ENCODE measurements around the gene PLA2G12A.
"Not testable (repeated sequence)": the region's sequence is repeated elsewhere in the genome, so short reads cannot be mapped to it uniquely, and the experiment has no call there.

PLA2G12A gene

GRCh38 chr4:109690690-109691410 lies 39.0 kb downstream of the PLA2G12A start:
- Histone ChIP-seq H3K4me3 (no peak overlapping the region), H3K27ac (peak overlapping the region in 1 of 21 experiments; percentile 64)

GRCh38 chr4:109684727-109685126 lies 45.1 kb downstream of the PLA2G12A start:
- H3K4me3 ChIP-seq = no peak overlapping the region
- H3K27ac ChIP-seq = no peak overlapping the region

- Histone ChIP-seq H3K4me3 (no peak overlapping the region), H3K27ac (no peak overlapping the region)
These were observed 46.1 kb downstream of the PLA2G12A start for GRCh38 chr4:109683621-109684253.

GRCh38 chr4:109682875-109683274 lies 47.0 kb downstream of the PLA2G12A start:
- no peak overlapping the region for H3K4me3 ChIP-seq
- H3K27ac ChIP-seq = no peak overlapping the region

GRCh38 chr4:109678925-109679324 lies 50.9 kb downstream of the PLA2G12A start:
- H3K4me3 ChIP-seq, H3K27ac ChIP-seq: not testable (repeated sequence)

GRCh38 chr4:109678472-109678871 lies 51.4 kb downstream of the PLA2G12A start:
- H3K4me3 ChIP-seq = not testable (repeated sequence)

GRCh38 chr4:109676886-109677285 lies 53.0 kb downstream of the PLA2G12A start:
- Histone ChIP-seq H3K27ac (no peak overlapping the region), H3K4me3 (no peak overlapping the region)

More at GRCh38 chr4:109678472-109678871, 51.4 kb downstream of the PLA2G12A start:
- not testable (repeated sequence) for H3K27ac ChIP-seq

GRCh38 chr4:109675843-109676242 lies 54.0 kb downstream of the PLA2G12A start:
- H3K27ac ChIP-seq = no peak overlapping the region
- no peak overlapping the region for H3K4me3 ChIP-seq

GRCh38 chr4:109675181-109675580 lies 54.7 kb downstream of the PLA2G12A start:
- Histone ChIP-seq H3K4me3 (no peak overlapping the region), H3K27ac (no peak overlapping the region)

- no peak overlapping the region for H3K27ac ChIP-seq
- H3K4me3 ChIP-seq = no peak overlapping the region
These were observed 56.6 kb downstream of the PLA2G12A start for GRCh38 chr4:109673303-109673702.

GRCh38 chr4:109672169-109672930 lies 57.5 kb downstream of the PLA2G12A start:
- H3K4me3 ChIP-seq = no peak overlapping the region
- H3K27ac ChIP-seq = no peak overlapping the region

GRCh38 chr4:109671350-109671749 lies 58.5 kb downstream of the PLA2G12A start:
- H3K4me3 ChIP-seq = no peak overlapping the region
- no peak overlapping the region for H3K27ac ChIP-seq

GRCh38 chr4:109665783-109666485 lies 63.9 kb downstream of the PLA2G12A start:
- no peak overlapping the region for H3K4me3 ChIP-seq
- H3K27ac ChIP-seq = no peak overlapping the region

GRCh38 chr4:109662771-109663170 lies 67.1 kb downstream of the PLA2G12A start:
- no peak overlapping the region for H3K27ac ChIP-seq
- H3K4me3 ChIP-seq = no peak overlapping the region

GRCh38 chr4:109662116-109662515 lies 67.8 kb downstream of the PLA2G12A start:
- Histone ChIP-seq H3K27ac (no peak overlapping the region), H3K4me3 (no peak overlapping the region)

All from skin epidermis (tissue), 12 donors.